ENCODE measurements around the gene NUAK2.

DNA sequence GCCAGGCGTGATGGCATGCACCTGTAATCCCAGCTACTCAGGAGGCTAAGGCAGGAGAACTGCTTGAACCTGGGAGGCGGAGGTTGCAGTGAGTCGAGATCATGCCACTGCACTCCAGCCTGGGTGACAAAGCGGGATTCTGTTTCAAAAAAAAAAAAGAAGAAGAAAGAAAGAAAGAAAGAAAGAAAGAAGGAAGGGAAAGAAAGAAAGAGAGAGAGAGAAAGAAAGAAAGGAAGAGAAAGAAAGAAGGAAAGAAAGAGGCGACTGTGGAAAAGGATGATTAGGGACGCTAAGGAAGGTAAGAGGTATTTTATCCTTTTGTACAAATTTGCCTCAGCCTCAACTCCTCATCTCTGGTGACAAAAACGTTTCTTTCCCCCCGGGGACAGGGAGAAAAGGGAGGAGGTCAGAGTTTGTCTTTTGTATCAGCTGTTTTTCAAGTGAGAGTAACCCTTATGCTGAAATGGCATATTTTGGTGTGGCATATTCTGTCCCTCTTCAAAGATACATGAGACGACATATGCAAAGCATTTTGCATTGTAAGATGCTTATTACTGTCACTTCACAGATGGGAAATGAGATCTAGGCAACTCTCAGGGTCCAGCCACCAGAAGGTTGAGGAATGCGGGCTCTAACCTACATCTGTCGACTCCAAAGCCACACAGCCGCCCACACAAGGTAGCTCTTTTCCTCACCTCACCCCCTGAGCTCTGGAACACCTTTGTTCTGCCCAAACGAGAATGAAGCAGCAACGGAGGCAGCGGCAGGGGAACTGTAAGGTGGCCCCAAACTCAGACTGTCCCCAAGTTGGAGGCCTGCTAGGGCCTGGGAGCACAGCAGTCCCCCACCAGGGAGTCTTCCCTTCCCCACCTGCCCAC, 38.0 kb downstream of the NUAK2 start:
- TF ChIP-seq, protein P1, sequence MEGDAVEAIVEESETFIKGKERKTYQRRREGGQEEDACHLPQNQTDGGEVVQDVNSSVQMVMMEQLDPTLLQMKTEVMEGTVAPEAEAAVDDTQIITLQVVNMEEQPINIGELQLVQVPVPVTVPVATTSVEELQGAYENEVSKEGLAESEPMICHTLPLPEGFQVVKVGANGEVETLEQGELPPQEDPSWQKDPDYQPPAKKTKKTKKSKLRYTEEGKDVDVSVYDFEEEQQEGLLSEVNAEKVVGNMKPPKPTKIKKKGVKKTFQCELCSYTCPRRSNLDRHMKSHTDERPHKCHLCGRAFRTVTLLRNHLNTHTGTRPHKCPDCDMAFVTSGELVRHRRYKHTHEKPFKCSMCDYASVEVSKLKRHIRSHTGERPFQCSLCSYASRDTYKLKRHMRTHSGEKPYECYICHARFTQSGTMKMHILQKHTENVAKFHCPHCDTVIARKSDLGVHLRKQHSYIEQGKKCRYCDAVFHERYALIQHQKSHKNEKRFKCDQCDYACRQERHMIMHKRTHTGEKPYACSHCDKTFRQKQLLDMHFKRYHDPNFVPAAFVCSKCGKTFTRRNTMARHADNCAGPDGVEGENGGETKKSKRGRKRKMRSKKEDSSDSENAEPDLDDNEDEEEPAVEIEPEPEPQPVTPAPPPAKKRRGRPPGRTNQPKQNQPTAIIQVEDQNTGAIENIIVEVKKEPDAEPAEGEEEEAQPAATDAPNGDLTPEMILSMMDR (conservative IDR thresholded peaks at IDR 0.05), result no peak
- no peak for TF ChIP-seq EZH2 (IDR thresholded peaks at IDR 0.05; ENCODE audit: low read depth)

Data from PC-9 (cell line).